SK-N-SH (cell line): ENCODE results near the gene CPVL. TPM values are rescaled to one million over a fixed set of nuclear protein-coding genes. Genes with fewer than 3 reads are reported as not detected.

Source experiments
- CTCF ChIA-PET: fragments of 300-600, 350-600 bp; formaldehyde crosslinking; extraction: SDS; loops from one replicate; lab custom pipeline; 2021; lab: Yijun Ruan, JAX
- POLR2A ChIA-PET: fragments of 350-600 bp; sonication (Branson Sonifier 250); formaldehyde crosslinking; extraction: SDS; loops from one replicate; lab custom pipeline; 2020; ENCODE audit warnings: antibody characterized with exemption, inconsistent platforms; lab: Yijun Ruan, JAX
- DNase-seq: peaks from one replicate; pipeline ENCODE4 v3.0.0; 2012
- H2AFZ ChIP-seq: fragments of 200-600 bp; sonication (generic); 2 replicates; pipeline ENCODE4 v1.8.1; 2016; ENCODE audit warnings: antibody characterized with exemption, mild to moderate bottlenecking, low read depth
- H3F3A ChIP-seq: fragments of 200-600 bp; sonication (generic); replicated peaks from 2 replicates; pipeline ENCODE3; 2016; ENCODE audit warnings: antibody characterized with exemption, mild to moderate bottlenecking; ENCODE audit not compliant: insufficient read depth
- H3K27ac ChIP-seq, 2 experiments: fragments of 200-500 bp in 1 of 2; fragments of 200-600 bp in 1 of 2; sonication (Bioruptor generic) in 1 of 2; sonication (generic), shearing (Covaris generic) in 1 of 2; 2 replicates each; pipeline versions ENCODE4 v1.5.1 to v1.6.1; 2014 to 2016; ENCODE audit warnings: low read depth in 2 of 2, inconsistent platforms in 1 of 2, low read length in 1 of 2, mild to moderate bottlenecking in 1 of 2, mixed read lengths in 1 of 2
- H3K27me3 ChIP-seq: fragments of 200-600 bp; sonication (generic), shearing (Covaris generic); 2 replicates; pipeline ENCODE4 v1.6.1; 2016; ENCODE audit warnings: mixed run types; ENCODE audit not compliant: insufficient read depth
- H3K36me3 ChIP-seq, 2 experiments: fragments of 200-500 bp in 1 of 2; fragments of 200-600 bp in 1 of 2; sonication (Bioruptor generic) in 1 of 2; sonication (generic) in 1 of 2; replicated peaks in 1 of 2; 2 replicates each; pipeline versions ENCODE3 to v1.5.1; 2014 to 2016; ENCODE audit warnings: low read length in 1 of 2, mild to moderate bottlenecking in 1 of 2; ENCODE audit not compliant: insufficient read depth in 2 of 2, control insufficient read depth in 1 of 2
- H3K4me1 ChIP-seq, 2 experiments: fragments of 200-500 bp in 1 of 2; fragments of 200-600 bp in 1 of 2; sonication (Bioruptor generic) in 1 of 2; sonication (generic), shearing (Covaris generic) in 1 of 2; 2 replicates each; pipeline versions ENCODE4 v1.5.1 to v1.6.1; 2014 to 2016; ENCODE audit warnings: low read depth in 1 of 2, low read length in 1 of 2, mixed run types in 1 of 2; ENCODE audit not compliant: insufficient read depth in 2 of 2, control insufficient read depth in 1 of 2
- H3K4me2 ChIP-seq: fragments of 200-600 bp; sonication (generic), shearing (Covaris generic); 2 replicates; pipeline ENCODE4 v1.6.1; 2017; ENCODE audit warnings: mixed run types
- H3K4me3 ChIP-seq, 2 experiments: fragments of 200-500 bp in 1 of 2; fragments of 200-600 bp in 1 of 2; sonication (Bioruptor generic) in 1 of 2; sonication (generic), shearing (Covaris generic) in 1 of 2; 2 replicates each; pipeline versions ENCODE4 v1.5.1 to v1.8.1; 2014 to 2016; ENCODE audit warnings: low read depth in 2 of 2, inconsistent platforms in 1 of 2, low read length in 1 of 2, mild to moderate bottlenecking in 1 of 2, mixed read lengths in 1 of 2, moderate library complexity in 1 of 2
- H3K79me2 ChIP-seq: fragments of 200-600 bp; sonication (generic); 2 replicates; pipeline ENCODE4 v1.8.1; 2017; ENCODE audit warnings: mild to moderate bottlenecking; ENCODE audit not compliant: insufficient read depth
- H3K9ac ChIP-seq: fragments of 200-600 bp; sonication (generic); 2 replicates; pipeline ENCODE4 v1.6.1; 2017; ENCODE audit warnings: mixed run types
- H3K9me2 ChIP-seq: fragments of 200-600 bp; sonication (generic); 2 replicates; pipeline ENCODE4 v1.6.1; 2017; ENCODE audit warnings: mixed run types
- H3K9me3 ChIP-seq: fragments of 200-600 bp; sonication (generic); 2 replicates; pipeline ENCODE4 v1.6.1; 2017; ENCODE audit warnings: mixed run types, mild to moderate bottlenecking, moderate library complexity
- H4K20me1 ChIP-seq: fragments of 200-600 bp; sonication (generic); 2 replicates; pipeline ENCODE4 v1.6.1; 2017; ENCODE audit warnings: mild to moderate bottlenecking, mixed run types; ENCODE audit not compliant: insufficient read depth
- CHD2 ChIP-seq: fragments of 150-350 bp; IDR thresholded peaks from 2 replicates; pipeline ENCODE4 v1.6.1; 2018; ENCODE audit warnings: low read length; ENCODE audit not compliant: partially characterized antibody
- ELF1 ChIP-seq: IDR thresholded peaks from 2 replicates; pipeline ENCODE4 v1.4.0; 2012
- FOXJ3 ChIP-seq: sonication (generic); formaldehyde crosslinking; IDR thresholded peaks from 2 replicates; pipeline ENCODE4 v1.5.1; 2020; ENCODE audit warnings: mild to moderate bottlenecking, missing genetic modification reagents
- GABPA ChIP-seq: IDR thresholded peaks from 2 replicates; pipeline ENCODE4 v1.4.0; 2012; ENCODE audit warnings: low read depth, mild to moderate bottlenecking
- GATA2 ChIP-seq: sonication (generic); formaldehyde crosslinking; IDR thresholded peaks from 2 replicates; pipeline ENCODE4 v1.5.0; 2020; ENCODE audit warnings: mild to moderate bottlenecking, missing genetic modification reagents
- JUND ChIP-seq: IDR thresholded peaks from 2 replicates; pipeline ENCODE4 v1.4.0; 2012
- MEF2A ChIP-seq: IDR thresholded peaks from 2 replicates; pipeline ENCODE4 v1.4.0; 2012; ENCODE audit warnings: low read depth, borderline replicate concordance
- MXI1 ChIP-seq: IDR thresholded peaks from 2 replicates; pipeline ENCODE4 v1.6.1; 2012; ENCODE audit warnings: mild to moderate bottlenecking, low read depth, low read length, improper control_type of control experiment
- NFIC ChIP-seq: IDR thresholded peaks from 2 replicates; pipeline ENCODE4 v1.4.0; 2012; ENCODE audit warnings: borderline replicate concordance
- POLR2AphosphoS5 ChIP-seq: IDR thresholded peaks from 2 replicates; pipeline ENCODE4 v1.6.1; 2012; ENCODE audit warnings: low read depth, low read length
- RAD21 ChIP-seq: IDR thresholded peaks from 2 replicates; pipeline ENCODE4 v1.6.1; 2012; ENCODE audit warnings: mild to moderate bottlenecking, low read length
- RCOR1 ChIP-seq: fragments of 150-350 bp; IDR thresholded peaks from 2 replicates; pipeline ENCODE4 v1.6.1; 2017; ENCODE audit warnings: antibody characterized with exemption, low read length
- RFX5 ChIP-seq: IDR thresholded peaks from 2 replicates; pipeline ENCODE4 v1.6.1; 2012; ENCODE audit warnings: mild to moderate bottlenecking, improper control_type of control experiment, low read length
- SMC3 ChIP-seq: IDR thresholded peaks from 2 replicates; pipeline ENCODE4 v1.6.1; 2012; ENCODE audit warnings: low read depth, low read length, improper control_type of control experiment
- WGBS: methylation state at CpG from one replicate; pipeline ENCODE4 v1.1.6; 2017; ENCODE audit warnings: low lambda C conversion rate; 5-methylcytosine and 5-hydroxymethylcytosine counted together
- polyA plus RNA-seq, 3 experiments: library from polyadenylated mRNA; depleted of rRNA; stranded (reverse); fragments of >200 nt; gene quantifications; 2 replicates each; pipeline ENCODE4 v1.2.3, GENCODE V29; 2012
- TF ChIP-seq, protein P1 (sequence below): IDR thresholded peaks from 2 replicates; pipeline ENCODE4 v1.4.0; 2012; ENCODE audit warnings: low read depth, borderline replicate concordance
- TF ChIP-seq, protein P2 (sequence below): IDR thresholded peaks from 2 replicates; pipeline ENCODE4; 2012
- TF ChIP-seq, protein P3 (sequence below): fragments of 150-350 bp; IDR thresholded peaks from 2 replicates; pipeline ENCODE4 v1.6.1; 2016; ENCODE audit warnings: mild to moderate bottlenecking, low read depth, low read length
- TF ChIP-seq, protein P4 (sequence below): IDR thresholded peaks from 2 replicates; pipeline ENCODE4 v1.4.0; 2012; ENCODE audit warnings: low read depth
- TF ChIP-seq, protein P5 (sequence below): fragments of 150-350 bp; IDR thresholded peaks from 2 replicates; pipeline ENCODE4 v1.6.1; 2017; ENCODE audit warnings: antibody characterized with exemption, low read length, low read depth, borderline replicate concordance

The CPVL gene
- polyA plus RNA-seq, 1 of the 3 experiments (the other 2 are of a cell fraction) = not detected

DNA sequence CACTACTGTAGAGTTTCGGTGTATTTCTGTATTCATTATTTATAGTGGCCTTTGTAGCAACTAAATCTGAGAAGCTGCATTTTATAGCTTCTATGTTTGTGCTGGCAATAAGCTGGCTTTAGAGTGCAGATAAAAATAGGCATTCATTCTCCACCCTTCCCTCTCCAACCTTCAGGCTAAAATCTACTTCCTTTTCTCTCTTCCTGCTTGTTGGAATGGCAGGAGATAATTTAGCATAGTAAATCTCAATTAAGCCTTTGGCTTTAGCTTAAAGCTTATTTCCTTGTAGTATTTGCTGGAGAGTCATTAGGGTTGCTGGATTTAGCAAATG is 58.5 kb downstream of the CPVL start:
- TF ChIP-seq, protein P1, sequence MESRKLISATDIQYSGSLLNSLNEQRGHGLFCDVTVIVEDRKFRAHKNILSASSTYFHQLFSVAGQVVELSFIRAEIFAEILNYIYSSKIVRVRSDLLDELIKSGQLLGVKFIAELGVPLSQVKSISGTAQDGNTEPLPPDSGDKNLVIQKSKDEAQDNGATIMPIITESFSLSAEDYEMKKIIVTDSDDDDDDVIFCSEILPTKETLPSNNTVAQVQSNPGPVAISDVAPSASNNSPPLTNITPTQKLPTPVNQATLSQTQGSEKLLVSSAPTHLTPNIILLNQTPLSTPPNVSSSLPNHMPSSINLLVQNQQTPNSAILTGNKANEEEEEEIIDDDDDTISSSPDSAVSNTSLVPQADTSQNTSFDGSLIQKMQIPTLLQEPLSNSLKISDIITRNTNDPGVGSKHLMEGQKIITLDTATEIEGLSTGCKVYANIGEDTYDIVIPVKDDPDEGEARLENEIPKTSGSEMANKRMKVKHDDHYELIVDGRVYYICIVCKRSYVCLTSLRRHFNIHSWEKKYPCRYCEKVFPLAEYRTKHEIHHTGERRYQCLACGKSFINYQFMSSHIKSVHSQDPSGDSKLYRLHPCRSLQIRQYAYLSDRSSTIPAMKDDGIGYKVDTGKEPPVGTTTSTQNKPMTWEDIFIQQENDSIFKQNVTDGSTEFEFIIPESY = no peak
- no peak for TF ChIP-seq JUND
- TF ChIP-seq, protein P2, sequence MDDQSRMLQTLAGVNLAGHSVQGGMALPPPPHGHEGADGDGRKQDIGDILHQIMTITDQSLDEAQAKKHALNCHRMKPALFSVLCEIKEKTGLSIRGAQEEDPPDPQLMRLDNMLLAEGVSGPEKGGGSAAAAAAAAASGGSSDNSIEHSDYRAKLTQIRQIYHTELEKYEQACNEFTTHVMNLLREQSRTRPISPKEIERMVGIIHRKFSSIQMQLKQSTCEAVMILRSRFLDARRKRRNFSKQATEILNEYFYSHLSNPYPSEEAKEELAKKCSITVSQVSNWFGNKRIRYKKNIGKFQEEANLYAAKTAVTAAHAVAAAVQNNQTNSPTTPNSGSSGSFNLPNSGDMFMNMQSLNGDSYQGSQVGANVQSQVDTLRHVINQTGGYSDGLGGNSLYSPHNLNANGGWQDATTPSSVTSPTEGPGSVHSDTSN = no peak
- no peak for TF ChIP-seq MXI1
- TF ChIP-seq RCOR1 = no peak
- no peak for TF ChIP-seq FOXJ3
- TF ChIP-seq GABPA = no peak
- no peak for TF ChIP-seq SMC3
- TF ChIP-seq ELF1 = no peak
- TF ChIP-seq POLR2AphosphoS5 = no peak
- TF ChIP-seq CHD2 = no peak
- TF ChIP-seq, protein P3, sequence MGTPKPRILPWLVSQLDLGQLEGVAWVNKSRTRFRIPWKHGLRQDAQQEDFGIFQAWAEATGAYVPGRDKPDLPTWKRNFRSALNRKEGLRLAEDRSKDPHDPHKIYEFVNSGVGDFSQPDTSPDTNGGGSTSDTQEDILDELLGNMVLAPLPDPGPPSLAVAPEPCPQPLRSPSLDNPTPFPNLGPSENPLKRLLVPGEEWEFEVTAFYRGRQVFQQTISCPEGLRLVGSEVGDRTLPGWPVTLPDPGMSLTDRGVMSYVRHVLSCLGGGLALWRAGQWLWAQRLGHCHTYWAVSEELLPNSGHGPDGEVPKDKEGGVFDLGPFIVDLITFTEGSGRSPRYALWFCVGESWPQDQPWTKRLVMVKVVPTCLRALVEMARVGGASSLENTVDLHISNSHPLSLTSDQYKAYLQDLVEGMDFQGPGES = no peak
- no peak for TF ChIP-seq RFX5
- TF ChIP-seq GATA2 (CRISPR knock-in tag) = no peak
- no peak for TF ChIP-seq MEF2A
- TF ChIP-seq RAD21 = no peak
- TF ChIP-seq NFIC = no peak
- TF ChIP-seq, protein P4, sequence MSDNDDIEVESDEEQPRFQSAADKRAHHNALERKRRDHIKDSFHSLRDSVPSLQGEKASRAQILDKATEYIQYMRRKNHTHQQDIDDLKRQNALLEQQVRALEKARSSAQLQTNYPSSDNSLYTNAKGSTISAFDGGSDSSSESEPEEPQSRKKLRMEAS = no peak
- TF ChIP-seq, protein P5, sequence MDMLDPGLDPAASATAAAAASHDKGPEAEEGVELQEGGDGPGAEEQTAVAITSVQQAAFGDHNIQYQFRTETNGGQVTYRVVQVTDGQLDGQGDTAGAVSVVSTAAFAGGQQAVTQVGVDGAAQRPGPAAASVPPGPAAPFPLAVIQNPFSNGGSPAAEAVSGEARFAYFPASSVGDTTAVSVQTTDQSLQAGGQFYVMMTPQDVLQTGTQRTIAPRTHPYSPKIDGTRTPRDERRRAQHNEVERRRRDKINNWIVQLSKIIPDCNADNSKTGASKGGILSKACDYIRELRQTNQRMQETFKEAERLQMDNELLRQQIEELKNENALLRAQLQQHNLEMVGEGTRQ = no peak
- Histone ChIP-seq H3K4me1 (peaks cover 0 to 23% of the 10 kb centered on the region in 2 experiments; a peak in 2 of 4 replicates), H4K20me1 (no peaks in the 10 kb centered on the region), H3K9ac (no peak overlapping the region), H3K4me2 (no peak overlapping the region), H2AFZ (no peak overlapping the region), H3K4me3 (no peak overlapping the region), H3K9me3 (no peaks in the 10 kb centered on the region), H3K79me2 (no peaks in the 10 kb centered on the region), H3F3A (no peaks in the 10 kb centered on the region), H3K27ac (peak overlapping the region in 1 of 2 experiments; percentile 29; a peak in 2 of 4 replicates), H3K27me3 (peaks cover 7% of the 10 kb centered on the region; the same call in 1 of the 2 replicates), H3K36me3 (no peaks in the 10 kb centered on the region), H3K9me2 (no peaks in the 10 kb centered on the region)
- ChIA-PET POLR2A (no interaction called here), CTCF (interaction anchor here (0.5 to 48.2 kb wide), 10 partner anchors 9 to 227 kb away, joined by 3 to 1647 read pairs (median 3); partner anchors contain the start of gene TRIL)
- 30% methylated on average over 1 of the region's 1 CpG for WGBS
- DNase-seq = no peak
